ENCODE data around the gene ANKMY1.

Gene ANKMY1

DNA sequence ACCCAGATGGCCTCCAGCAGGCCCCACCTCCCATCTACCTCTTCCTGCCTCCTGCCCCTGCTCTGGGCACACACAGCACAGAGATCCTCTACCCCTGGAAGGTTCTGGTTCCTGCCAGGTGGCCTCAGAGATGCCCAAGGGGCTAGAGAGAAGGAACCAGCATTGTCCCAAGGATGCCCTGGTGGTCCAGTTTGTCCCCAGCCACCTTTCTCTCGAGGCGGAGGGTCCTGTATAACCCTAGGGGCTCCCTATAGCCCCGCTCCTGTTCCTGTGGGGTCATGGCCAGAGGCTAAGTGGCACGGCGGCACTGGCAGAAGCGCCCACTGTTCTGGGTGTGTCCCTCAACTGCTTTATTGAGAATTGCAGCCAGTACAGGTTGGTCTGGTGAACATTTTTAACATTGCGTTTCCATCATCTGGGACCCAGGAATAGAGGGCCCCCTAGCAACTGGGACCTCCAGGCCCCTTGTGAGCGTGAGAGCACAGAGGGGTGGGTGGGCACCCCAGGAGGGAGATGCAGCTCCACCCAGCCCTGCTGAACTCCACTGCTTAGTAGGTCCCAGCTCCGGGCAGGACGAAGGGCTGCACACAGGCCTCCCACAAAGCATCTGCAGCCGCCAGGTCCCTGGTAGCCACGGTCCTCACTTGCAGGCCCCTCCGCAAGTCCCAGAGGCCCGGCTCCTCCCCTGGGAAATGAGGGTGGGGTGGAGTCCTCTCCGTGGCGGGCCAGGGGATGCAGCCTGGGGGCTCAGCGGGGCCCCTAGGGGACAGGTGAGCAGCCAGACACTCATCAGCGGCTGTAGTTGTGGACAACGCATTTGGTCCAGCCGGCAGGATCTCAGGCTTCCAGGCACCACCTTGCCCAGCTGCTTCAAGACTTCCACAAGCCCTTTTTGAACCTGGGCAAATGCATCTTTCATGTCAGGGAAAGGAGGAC is 89.2 kb downstream of the ANKMY1 start:
- Histone ChIP-seq H3K27me3 (ENCODE audit: insufficient read depth, low read depth, severe bottlenecking) (no peaks in the 10 kb centered on the region), H3K4me3 (ENCODE audit: low read depth, low read length) (no peak overlapping the region), H3K36me3 (peaks cover 7% of the 10 kb centered on the region), H3K27ac (no peak overlapping the region), H3K9me3 (ENCODE audit: severe bottlenecking) (no peaks in the 10 kb centered on the region)
- peak; percentile 5 for DNase-seq
- TF ChIP-seq, protein P1, sequence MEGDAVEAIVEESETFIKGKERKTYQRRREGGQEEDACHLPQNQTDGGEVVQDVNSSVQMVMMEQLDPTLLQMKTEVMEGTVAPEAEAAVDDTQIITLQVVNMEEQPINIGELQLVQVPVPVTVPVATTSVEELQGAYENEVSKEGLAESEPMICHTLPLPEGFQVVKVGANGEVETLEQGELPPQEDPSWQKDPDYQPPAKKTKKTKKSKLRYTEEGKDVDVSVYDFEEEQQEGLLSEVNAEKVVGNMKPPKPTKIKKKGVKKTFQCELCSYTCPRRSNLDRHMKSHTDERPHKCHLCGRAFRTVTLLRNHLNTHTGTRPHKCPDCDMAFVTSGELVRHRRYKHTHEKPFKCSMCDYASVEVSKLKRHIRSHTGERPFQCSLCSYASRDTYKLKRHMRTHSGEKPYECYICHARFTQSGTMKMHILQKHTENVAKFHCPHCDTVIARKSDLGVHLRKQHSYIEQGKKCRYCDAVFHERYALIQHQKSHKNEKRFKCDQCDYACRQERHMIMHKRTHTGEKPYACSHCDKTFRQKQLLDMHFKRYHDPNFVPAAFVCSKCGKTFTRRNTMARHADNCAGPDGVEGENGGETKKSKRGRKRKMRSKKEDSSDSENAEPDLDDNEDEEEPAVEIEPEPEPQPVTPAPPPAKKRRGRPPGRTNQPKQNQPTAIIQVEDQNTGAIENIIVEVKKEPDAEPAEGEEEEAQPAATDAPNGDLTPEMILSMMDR (IDR thresholded peaks at IDR 0.05; ENCODE audit: low read depth, low read length), result no peak

DNA sequence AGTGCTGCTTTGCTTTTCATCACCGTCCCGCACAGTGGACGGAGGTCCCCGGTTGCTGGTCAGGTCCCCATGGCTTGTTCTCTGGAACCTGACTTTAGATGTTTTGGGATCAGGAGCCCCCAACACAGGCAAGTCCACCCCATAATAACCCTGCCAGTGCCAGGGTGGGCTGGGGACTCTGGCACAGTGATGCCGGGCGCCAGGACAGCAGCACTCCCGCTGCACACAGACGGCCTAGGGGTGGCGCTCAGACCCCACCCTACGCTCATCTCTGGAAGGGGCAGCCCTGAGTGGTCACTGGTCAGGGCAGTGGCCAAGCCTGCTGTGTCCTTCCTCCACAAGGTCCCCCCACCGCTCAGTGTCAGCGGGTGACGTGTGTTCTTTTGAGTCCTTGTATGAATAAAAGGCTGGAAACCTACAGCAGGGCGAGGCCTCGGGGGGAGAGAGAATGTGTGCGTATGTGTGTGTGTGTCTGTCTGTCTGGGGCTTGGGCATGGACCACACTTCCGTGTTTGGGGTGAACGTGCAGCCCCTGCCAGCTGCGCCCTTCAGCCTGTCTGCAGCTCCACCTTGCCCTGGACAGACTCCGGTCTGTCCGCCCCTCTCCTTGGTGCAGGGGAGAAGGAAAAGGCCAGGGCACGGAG is 90.0 kb downstream of the ANKMY1 start:
- Histone ChIP-seq H3K27me3 (ENCODE audit: insufficient read depth, low read depth, severe bottlenecking) (no peaks in the 10 kb centered on the region), H3K27ac (no peak overlapping the region), H3K4me3 (ENCODE audit: low read depth, low read length) (no peak overlapping the region), H3K36me3 (peaks cover 7% of the 10 kb centered on the region), H3K9me3 (ENCODE audit: severe bottlenecking) (no peaks in the 10 kb centered on the region)
- DNase-seq, result peak; percentile 14
- TF ChIP-seq, protein P1 (IDR thresholded peaks at IDR 0.05; ENCODE audit: low read depth, low read length), result peak; percentile 16; the same call in 1 of the 2 replicates

DNA sequence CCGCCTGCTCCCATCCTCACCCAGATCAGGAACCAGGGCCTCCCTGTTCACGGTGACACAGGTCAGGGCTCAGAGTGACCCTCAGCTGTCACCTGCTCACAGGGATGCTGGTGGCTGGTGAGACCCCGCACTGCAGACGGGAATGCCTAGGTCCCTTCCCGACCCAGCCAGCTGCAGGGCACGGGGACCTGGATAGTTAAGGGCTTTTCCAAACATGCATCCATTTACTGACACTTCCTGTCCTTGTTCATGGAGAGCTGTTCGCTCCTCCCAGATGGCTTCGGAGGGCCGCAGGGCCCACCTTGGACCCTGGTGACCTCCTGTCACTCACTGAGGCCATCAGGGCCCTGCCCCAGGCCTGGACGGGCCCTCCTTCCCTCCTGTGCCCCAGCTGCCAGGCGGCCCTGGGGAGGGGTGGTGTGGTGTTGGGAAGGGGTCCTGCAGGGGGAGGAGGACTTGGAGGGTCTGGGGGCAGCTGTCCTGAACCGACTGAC is 90.6 kb downstream of the ANKMY1 start:
- no peak for DNase-seq
- Histone ChIP-seq H3K27ac (no peak overlapping the region), H3K36me3 (peaks cover 8% of the 10 kb centered on the region), H3K4me3 (ENCODE audit: low read depth, low read length) (no peak overlapping the region), H3K9me3 (ENCODE audit: severe bottlenecking) (no peaks in the 10 kb centered on the region), H3K27me3 (ENCODE audit: insufficient read depth, low read depth, severe bottlenecking) (no peaks in the 10 kb centered on the region)
- TF ChIP-seq, protein P1 (IDR thresholded peaks at IDR 0.05; ENCODE audit: low read depth, low read length), result no peak

GRCh38 chr2:240466579-240467148 is 91.1 kb downstream of the ANKMY1 start:
- no peaks in the 10 kb centered on the region for H3K27me3 ChIP-seq (ENCODE audit: insufficient read depth, low read depth, severe bottlenecking)
- no peaks in the 10 kb centered on the region for H3K9me3 ChIP-seq (ENCODE audit: severe bottlenecking)
- TF ChIP-seq, protein P1 (IDR thresholded peaks at IDR 0.05; ENCODE audit: low read depth, low read length), result no peak
- H3K4me3 ChIP-seq (ENCODE audit: low read depth, low read length), result no peak overlapping the region
- peak; percentile 9 for DNase-seq
- peaks cover 11% of the 10 kb centered on the region for H3K36me3 ChIP-seq
- H3K27ac ChIP-seq, result no peak overlapping the region

DNA sequence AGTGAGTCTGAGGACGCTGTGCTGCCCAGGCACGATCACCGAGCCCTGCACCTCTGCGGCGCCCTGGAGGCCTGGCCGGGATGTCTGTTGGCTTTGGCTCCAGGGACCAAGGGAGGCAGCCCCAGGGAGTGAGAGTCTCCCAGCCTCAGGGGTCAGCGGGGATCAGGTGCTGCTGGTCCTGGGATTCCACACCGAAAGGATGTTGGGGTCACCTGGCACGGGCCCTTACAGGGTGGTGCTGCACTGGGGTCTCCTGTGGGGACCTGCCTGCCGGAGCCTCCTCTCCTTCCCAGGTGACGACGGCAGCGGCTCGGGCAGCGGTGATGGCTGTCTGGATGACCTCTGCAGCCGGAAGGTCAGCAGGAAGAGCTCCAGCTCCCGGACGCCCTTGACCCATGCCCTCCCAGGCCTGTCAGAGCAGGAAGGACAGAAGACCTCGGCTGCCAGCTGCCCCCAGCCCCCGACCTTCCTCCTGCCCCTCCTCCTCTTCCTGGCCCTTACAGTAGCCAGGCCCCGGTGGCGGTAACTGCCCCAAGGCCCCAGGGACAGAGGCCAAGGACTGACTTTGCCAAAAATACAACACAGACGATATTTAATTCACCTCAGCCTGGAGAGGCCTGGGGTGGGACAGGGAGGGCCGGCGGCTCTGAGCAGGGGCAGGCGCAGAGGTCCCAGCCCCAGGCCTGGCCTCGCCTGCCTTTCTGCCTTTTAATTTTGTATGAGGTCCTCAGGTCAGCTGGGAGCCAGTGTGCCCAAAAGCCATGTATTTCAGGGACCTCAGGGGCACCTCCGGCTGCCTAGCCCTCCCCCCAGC is 91.8 kb downstream of the ANKMY1 start:
- Histone ChIP-seq H3K9me3 (ENCODE audit: severe bottlenecking) (no peaks in the 10 kb centered on the region), H3K36me3 (peaks cover 11% of the 10 kb centered on the region), H3K27ac (no peak overlapping the region), H3K27me3 (ENCODE audit: insufficient read depth, low read depth, severe bottlenecking) (no peaks in the 10 kb centered on the region), H3K4me3 (ENCODE audit: low read depth, low read length) (no peak overlapping the region)
- no peak for DNase-seq
- TF ChIP-seq, protein P1 (IDR thresholded peaks at IDR 0.05; ENCODE audit: low read depth, low read length), result no peak
